A673 (cell line): Measurements from ENCODE around the gene TBC1D22A. TPM values are rescaled to one million over a fixed set of nuclear protein-coding genes. Genes with fewer than 3 reads are reported as not detected.

Experiments
- BruUV-seq: library from RNA; stranded (reverse); fragments of 400-500 nt; replicated peaks from 2 replicates; lab custom pipeline; 2021; lab: Mats Ljungman, UMichigan
- CTCF ChIA-PET: fragments of 300-600 bp; sonication (Branson Sonifier 250); formaldehyde crosslinking; loops from one replicate; lab custom pipeline; 2022; ENCODE audit warnings: antibody characterized with exemption; lab: Charles Lee
- POLR2A ChIA-PET: fragments of 300-600 bp; sonication (Branson Sonifier 250); formaldehyde crosslinking; loops from one replicate; lab custom pipeline; 2022; ENCODE audit warnings: antibody characterized with exemption; ENCODE audit not compliant: low non-redundant PET; lab: Charles Lee
- DNase-seq: peaks from one replicate; pipeline ENCODE4 v3.0.0-alpha.2; 2015; ENCODE audit warnings: low spot score
- H3K27ac ChIP-seq: fragments of 200-600 bp; sonication (generic); 2 replicates; pipeline ENCODE4 v1.5.1; 2016; ENCODE audit warnings: mixed run types, low read depth, mild to moderate bottlenecking, mixed read lengths, antibody characterized with exemption, low read length; ENCODE audit not compliant: poor library complexity, severe bottlenecking
- H3K27me3 ChIP-seq: fragments of 200-600 bp; sonication (generic); replicated peaks from 2 replicates; pipeline ENCODE4 v1.6.1; 2017; ENCODE audit warnings: mixed run types, low read depth, mild to moderate bottlenecking, mixed read lengths, antibody characterized with exemption, low read length; ENCODE audit not compliant: insufficient read depth, poor library complexity
- H3K36me3 ChIP-seq: fragments of 200-600 bp; sonication (generic); 2 replicates; pipeline ENCODE4 v1.6.1; 2016; ENCODE audit warnings: mixed run types, mild to moderate bottlenecking, mixed read lengths, antibody characterized with exemption, low read length; ENCODE audit not compliant: insufficient read depth, poor library complexity, severe bottlenecking
- H3K4me1 ChIP-seq: fragments of 200-600 bp; sonication (generic); 2 replicates; pipeline ENCODE4 v1.6.1; 2017; ENCODE audit warnings: mixed run types, mild to moderate bottlenecking, mixed read lengths, antibody characterized with exemption, low read length; ENCODE audit not compliant: insufficient read depth, poor library complexity, severe bottlenecking
- H3K4me3 ChIP-seq: fragments of 200-600 bp; sonication (generic); 2 replicates; pipeline ENCODE4 v1.5.1; 2016; ENCODE audit warnings: low read depth, mixed run types, mild to moderate bottlenecking, mixed read lengths, low read length; ENCODE audit not compliant: poor library complexity, severe bottlenecking
- H3K9me3 ChIP-seq: fragments of 200-600 bp; sonication (generic); 2 replicates; pipeline ENCODE4 v1.6.1; 2016; ENCODE audit warnings: mixed run types, low read depth, mild to moderate bottlenecking, mixed read lengths, antibody characterized with exemption, low read length; ENCODE audit not compliant: poor library complexity, severe bottlenecking
- CTCF ChIP-seq: fragments of 300-800, 200-600 bp; sonication (generic); conservative IDR thresholded peaks from 2 replicates; pipeline ENCODE4 v1.5.1; 2017; ENCODE audit warnings: low read depth, mild to moderate bottlenecking, antibody characterized with exemption, low read length, moderate library complexity, mixed read lengths
- EZH2 ChIP-seq: fragments of 200-600 bp; sonication (generic); IDR thresholded peaks from 2 replicates; pipeline ENCODE4 v1.6.1; 2017; ENCODE audit warnings: borderline replicate concordance, low read depth, mild to moderate bottlenecking, mixed read lengths, antibody characterized with exemption, low read length; ENCODE audit not compliant: poor library complexity, severe bottlenecking
- intact Hi-C: fragments of 100-400 bp; cut with micrococcal nuclease; formaldehyde crosslinking; loops from one replicate; pipeline ENCODE4 v1.10.0; 2022; ENCODE audit not compliant: unreplicated experiment
- total RNA-seq: library from RNA; stranded (reverse); gene quantifications from 2 replicates; pipeline ENCODE4 v1.2.3, GENCODE V29; 2021

Gene TBC1D22A
- total RNA-seq, 1 experiment from 2014 or later: 22.5 TPM

- Histone ChIP-seq H3K4me3 (no peak overlapping the region), H3K27ac (no peak overlapping the region), H3K36me3 (no peaks in the 10 kb centered on the region), H3K27me3 (no peaks in the 10 kb centered on the region), H3K4me1 (no peaks in the 10 kb centered on the region), H3K9me3 (no peaks in the 10 kb centered on the region)
- no peak for DNase-seq
- no TSS peak for BruUV-seq
- intact Hi-C loops: no loop called here
- no peak for TF ChIP-seq EZH2
- no peak for TF ChIP-seq CTCF
- CTCF ChIA-PET: no interaction called here
- POLR2A ChIA-PET: no interaction called here
Measured at GRCh38 chr22:47178339-47178738, 415.9 kb downstream of the TBC1D22A start.

- TF ChIP-seq CTCF (no peak), EZH2 (no peak)
- Histone ChIP-seq H3K9me3 (peaks cover 6% of the 10 kb centered on the region), H3K27ac (no peak overlapping the region), H3K27me3 (no peaks in the 10 kb centered on the region), H3K4me3 (no peak overlapping the region), H3K36me3 (no peaks in the 10 kb centered on the region), H3K4me1 (no peaks in the 10 kb centered on the region)
- DNase-seq: no peak
- POLR2A ChIA-PET: no interaction called here
- CTCF ChIA-PET: no interaction called here
- BruUV-seq: no TSS peak
- intact Hi-C loops: no loop called here
Measured at GRCh38 chr22:47180796-47181195, 418.3 kb downstream of the TBC1D22A start.

GRCh38 chr22:47187176-47187957 is 424.9 kb downstream of the TBC1D22A start:
- TF ChIP-seq CTCF (no peak), EZH2 (no peak)
- H3K27ac ChIP-seq: no peak overlapping the region
- no peaks in the 10 kb centered on the region for H3K4me1 ChIP-seq
- no peak for DNase-seq
- peaks cover 6% of the 10 kb centered on the region for H3K9me3 ChIP-seq
- intact Hi-C loops: no loop called here
- no peaks in the 10 kb centered on the region for H3K36me3 ChIP-seq
- no peak overlapping the region for H3K4me3 ChIP-seq
- CTCF ChIA-PET: no interaction called here
- POLR2A ChIA-PET: no interaction called here
- no peaks in the 10 kb centered on the region for H3K27me3 ChIP-seq
- BruUV-seq: no TSS peak
